Panc1 (cell line): ENCODE results near the gene SDF2L1. TPM values are rescaled to one million over a fixed set of nuclear protein-coding genes. Genes with fewer than 3 reads are reported as not detected.

Experiments
- ATAC-seq: fragments of 200-7000 bp; cut with Tn5 transposase; 2 replicates; pipeline ENCODE4 v1.9.1; 2020; ENCODE audit warnings: mild to moderate bottlenecking, moderate library complexity
- BruUV-seq: library from RNA; stranded (reverse); fragments of 400-500 nt; replicated peaks from 2 replicates; lab custom pipeline; 2021; lab: Mats Ljungman, UMichigan
- CTCF ChIA-PET: fragments of 300-600 bp; sonication (Branson Sonifier 250); formaldehyde crosslinking; loops from one replicate; lab custom pipeline; 2022; ENCODE audit warnings: antibody characterized with exemption; lab: Charles Lee
- POLR2A ChIA-PET: fragments of 300-600 bp; sonication (Branson Sonifier 250); formaldehyde crosslinking; loops from one replicate; lab custom pipeline; 2022; ENCODE audit warnings: antibody characterized with exemption; lab: Charles Lee
- DNase-seq: peaks from one replicate; pipeline ENCODE4 v3.0.0-alpha.2; 2010; ENCODE audit warnings: low read depth, low spot score
- H3K27ac ChIP-seq: 2 replicates; pipeline ENCODE4 v1.5.1; 2011; ENCODE audit warnings: mild to moderate bottlenecking, low read length, inconsistent platforms
- H3K27me3 ChIP-seq: fragments of 200-500 bp; sonication (Bioruptor generic); 2 replicates; pipeline ENCODE4 v1.6.0; 2014; ENCODE audit warnings: low read length, inconsistent platforms; ENCODE audit not compliant: control insufficient read depth, insufficient read depth
- H3K36me3 ChIP-seq: fragments of 200-500 bp; sonication (Bioruptor generic); 2 replicates; pipeline ENCODE4 v1.5.1; 2014; ENCODE audit warnings: inconsistent platforms, mild to moderate bottlenecking, low read length, moderate library complexity; ENCODE audit not compliant: control insufficient read depth, insufficient read depth
- H3K4me1 ChIP-seq: 2 replicates; pipeline ENCODE4 v1.5.1; 2011; ENCODE audit warnings: inconsistent platforms, mild to moderate bottlenecking, low read length, moderate library complexity; ENCODE audit not compliant: control insufficient read depth, insufficient read depth
- H3K4me3 ChIP-seq, 2 experiments: 2 replicates each; pipeline ENCODE4 v1.5.1; 2011 to 2012; ENCODE audit warnings: low read depth in 2 of 2, low read length in 2 of 2, mild to moderate bottlenecking in 2 of 2, inconsistent platforms in 1 of 2, moderate library complexity in 1 of 2
- H3K9me3 ChIP-seq: fragments of 200-500 bp; sonication (Bioruptor generic); 2 replicates; pipeline ENCODE4 v1.5.1; 2014; ENCODE audit warnings: low read depth, mild to moderate bottlenecking, inconsistent platforms, low read length, moderate library complexity; ENCODE audit not compliant: control insufficient read depth, insufficient read depth
- POLR2AphosphoS5 ChIP-seq: IDR thresholded peaks from 2 replicates; pipeline ENCODE4 v1.6.1; 2012; ENCODE audit warnings: mild to moderate bottlenecking, low read depth, low read length, moderate library complexity
- SIN3A ChIP-seq: IDR thresholded peaks from 2 replicates; pipeline ENCODE4 v1.6.1; 2012; ENCODE audit warnings: low read depth, mild to moderate bottlenecking, low read length, moderate library complexity, borderline replicate concordance; ENCODE audit not compliant: insufficient read depth
- TCF7L2 ChIP-seq: IDR thresholded peaks from 2 replicates; pipeline ENCODE4 v1.6.1; 2011; ENCODE audit warnings: mild to moderate bottlenecking, low read depth, low read length, inconsistent platforms
- in situ Hi-C: cut with HindIII; loops from 2 replicates; pipeline ENCODE4 v1.10.0; 2016; ENCODE audit warnings: low sequenced_read_pairs, low pct_unique_long_range_greater_than_20kb
- intact Hi-C: fragments of 100-400 bp; cut with micrococcal nuclease; formaldehyde crosslinking; loops from one replicate; pipeline ENCODE4 v1.10.0; 2022; ENCODE audit not compliant: unreplicated experiment
- total RNA-seq: library from RNA; stranded (reverse); gene quantifications from one replicate; pipeline ENCODE4 v1.2.1, GENCODE V29; 2021; ENCODE audit not compliant: unreplicated experiment
- TF ChIP-seq, protein P1 (sequence below): fragments of 450-650 bp; IDR thresholded peaks from 2 replicates; pipeline ENCODE4 v1.5.1; 2017; ENCODE audit warnings: mild to moderate bottlenecking
- TF ChIP-seq, protein P2 (sequence below), 2 experiments: IDR thresholded peaks; 2 replicates each; pipeline ENCODE4 v1.6.1; 2011 to 2012; ENCODE audit warnings: low read depth in 2 of 2, control low read depth in 1 of 2, low read length in 1 of 2, mild to moderate bottlenecking in 1 of 2, moderate library complexity in 1 of 2; ENCODE audit not compliant: insufficient read depth in 1 of 2

Gene SDF2L1
- total RNA-seq, 1 experiment from 2014 or later, result 66.0 TPM

DNA sequence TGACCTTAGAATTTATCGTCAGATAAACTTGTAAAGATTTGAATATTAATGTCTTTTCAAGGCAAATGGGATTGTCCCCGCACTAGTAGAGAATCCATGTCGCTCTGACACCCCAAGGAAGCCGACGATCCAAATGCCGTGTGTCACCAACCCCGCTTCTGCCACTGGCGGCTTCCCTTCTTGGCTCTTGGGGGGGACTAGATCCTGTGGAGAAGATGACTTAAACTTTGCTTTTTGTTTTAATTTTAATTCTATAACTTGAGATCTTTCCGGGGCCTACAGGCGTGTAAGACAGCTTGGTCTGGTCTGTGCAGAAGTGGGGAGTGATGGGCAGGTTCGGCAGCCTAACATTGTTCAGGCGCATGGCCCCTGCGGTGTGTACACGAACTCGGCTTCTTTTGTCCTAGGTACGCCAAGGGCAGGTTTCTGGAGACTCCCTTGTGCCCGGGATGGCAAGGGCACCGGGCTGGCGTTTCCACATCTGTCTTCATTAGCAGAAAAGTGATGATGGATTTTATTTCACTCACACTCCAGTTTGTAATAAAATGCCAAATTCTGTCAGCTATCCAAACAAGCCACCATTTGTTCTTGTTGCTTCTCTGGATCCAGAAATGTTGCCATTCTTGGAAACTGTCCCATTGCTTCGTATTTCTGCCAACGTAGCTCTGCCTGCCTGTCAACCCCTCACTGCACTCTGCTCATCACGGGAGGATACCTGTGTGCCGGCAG, 19.0 kb upstream of the SDF2L1 start:
- CTCF ChIA-PET, result interaction anchor here (1.0 kb wide), 1 partner anchor 24 kb away, joined by 4 read pairs; no protein-coding TSS in a partner anchor
- Histone ChIP-seq H3K4me3 (no peak overlapping the region), H3K4me1 (peaks cover 65% of the 10 kb centered on the region), H3K27me3 (no peaks in the 10 kb centered on the region), H3K9me3 (no peaks in the 10 kb centered on the region), H3K36me3 (no peaks in the 10 kb centered on the region; the same call in 1 of the 2 replicates), H3K27ac (peak overlapping the region; percentile 44; the same call in 1 of the 2 replicates)
- ATAC-seq (no peak), DNase-seq (no peak)
- in situ Hi-C loops (no loop called here), intact Hi-C loops (no loop called here)
- TF ChIP-seq, protein P1, sequence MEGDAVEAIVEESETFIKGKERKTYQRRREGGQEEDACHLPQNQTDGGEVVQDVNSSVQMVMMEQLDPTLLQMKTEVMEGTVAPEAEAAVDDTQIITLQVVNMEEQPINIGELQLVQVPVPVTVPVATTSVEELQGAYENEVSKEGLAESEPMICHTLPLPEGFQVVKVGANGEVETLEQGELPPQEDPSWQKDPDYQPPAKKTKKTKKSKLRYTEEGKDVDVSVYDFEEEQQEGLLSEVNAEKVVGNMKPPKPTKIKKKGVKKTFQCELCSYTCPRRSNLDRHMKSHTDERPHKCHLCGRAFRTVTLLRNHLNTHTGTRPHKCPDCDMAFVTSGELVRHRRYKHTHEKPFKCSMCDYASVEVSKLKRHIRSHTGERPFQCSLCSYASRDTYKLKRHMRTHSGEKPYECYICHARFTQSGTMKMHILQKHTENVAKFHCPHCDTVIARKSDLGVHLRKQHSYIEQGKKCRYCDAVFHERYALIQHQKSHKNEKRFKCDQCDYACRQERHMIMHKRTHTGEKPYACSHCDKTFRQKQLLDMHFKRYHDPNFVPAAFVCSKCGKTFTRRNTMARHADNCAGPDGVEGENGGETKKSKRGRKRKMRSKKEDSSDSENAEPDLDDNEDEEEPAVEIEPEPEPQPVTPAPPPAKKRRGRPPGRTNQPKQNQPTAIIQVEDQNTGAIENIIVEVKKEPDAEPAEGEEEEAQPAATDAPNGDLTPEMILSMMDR, result no peak
- TF ChIP-seq POLR2AphosphoS5, result no peak
- no peak for TF ChIP-seq TCF7L2
- TF ChIP-seq, protein P2, sequence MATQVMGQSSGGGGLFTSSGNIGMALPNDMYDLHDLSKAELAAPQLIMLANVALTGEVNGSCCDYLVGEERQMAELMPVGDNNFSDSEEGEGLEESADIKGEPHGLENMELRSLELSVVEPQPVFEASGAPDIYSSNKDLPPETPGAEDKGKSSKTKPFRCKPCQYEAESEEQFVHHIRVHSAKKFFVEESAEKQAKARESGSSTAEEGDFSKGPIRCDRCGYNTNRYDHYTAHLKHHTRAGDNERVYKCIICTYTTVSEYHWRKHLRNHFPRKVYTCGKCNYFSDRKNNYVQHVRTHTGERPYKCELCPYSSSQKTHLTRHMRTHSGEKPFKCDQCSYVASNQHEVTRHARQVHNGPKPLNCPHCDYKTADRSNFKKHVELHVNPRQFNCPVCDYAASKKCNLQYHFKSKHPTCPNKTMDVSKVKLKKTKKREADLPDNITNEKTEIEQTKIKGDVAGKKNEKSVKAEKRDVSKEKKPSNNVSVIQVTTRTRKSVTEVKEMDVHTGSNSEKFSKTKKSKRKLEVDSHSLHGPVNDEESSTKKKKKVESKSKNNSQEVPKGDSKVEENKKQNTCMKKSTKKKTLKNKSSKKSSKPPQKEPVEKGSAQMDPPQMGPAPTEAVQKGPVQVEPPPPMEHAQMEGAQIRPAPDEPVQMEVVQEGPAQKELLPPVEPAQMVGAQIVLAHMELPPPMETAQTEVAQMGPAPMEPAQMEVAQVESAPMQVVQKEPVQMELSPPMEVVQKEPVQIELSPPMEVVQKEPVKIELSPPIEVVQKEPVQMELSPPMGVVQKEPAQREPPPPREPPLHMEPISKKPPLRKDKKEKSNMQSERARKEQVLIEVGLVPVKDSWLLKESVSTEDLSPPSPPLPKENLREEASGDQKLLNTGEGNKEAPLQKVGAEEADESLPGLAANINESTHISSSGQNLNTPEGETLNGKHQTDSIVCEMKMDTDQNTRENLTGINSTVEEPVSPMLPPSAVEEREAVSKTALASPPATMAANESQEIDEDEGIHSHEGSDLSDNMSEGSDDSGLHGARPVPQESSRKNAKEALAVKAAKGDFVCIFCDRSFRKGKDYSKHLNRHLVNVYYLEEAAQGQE (IDR thresholded peaks at IDR 0.05; ENCODE audit: insufficient read depth in 1 of 2, low read depth in 2 of 2, low read length in 1 of 2), result no peak
- TF ChIP-seq SIN3A, result no peak
- POLR2A ChIA-PET, result no interaction called here
- BruUV-seq, result no TSS peak

GRCh38 chr22:21623648-21623970, 18.5 kb upstream of the SDF2L1 start:
- intact Hi-C loops (no loop called here), in situ Hi-C loops (no loop called here)
- ChIA-PET CTCF (interaction anchor here (1.4 kb wide), 1 partner anchor 18 kb away, joined by 4 read pairs; no protein-coding TSS in a partner anchor), POLR2A (no interaction called here)
- Histone ChIP-seq H3K36me3 (no peaks in the 10 kb centered on the region; the same call in 1 of the 2 replicates), H3K27ac (peak overlapping the region; percentile 44), H3K4me3 (no peak overlapping the region), H3K4me1 (peaks cover 67% of the 10 kb centered on the region), H3K27me3 (no peaks in the 10 kb centered on the region), H3K9me3 (no peaks in the 10 kb centered on the region)
- no TSS peak for BruUV-seq
- ATAC-seq (no peak), DNase-seq (no peak)
- TF ChIP-seq POLR2AphosphoS5 (no peak), TCF7L2 (no peak), SIN3A (no peak)
- TF ChIP-seq, protein P1, result no peak
- TF ChIP-seq, protein P2 (IDR thresholded peaks at IDR 0.05; ENCODE audit: insufficient read depth in 1 of 2, low read depth in 2 of 2, low read length in 1 of 2), result no peak
